ENCODE data around the gene LYPLAL1. TPM values are rescaled to one million over a fixed set of nuclear protein-coding genes. Genes with fewer than 3 reads are reported as not detected.
"Not testable (repeated sequence)": the region's sequence is repeated elsewhere in the genome, so short reads cannot be mapped to it uniquely, and the experiment has no call there.

LYPLAL1 gene
- total RNA-seq, 2 experiments from 2014 or later, result 11.6 to 17.8 TPM

DNA sequence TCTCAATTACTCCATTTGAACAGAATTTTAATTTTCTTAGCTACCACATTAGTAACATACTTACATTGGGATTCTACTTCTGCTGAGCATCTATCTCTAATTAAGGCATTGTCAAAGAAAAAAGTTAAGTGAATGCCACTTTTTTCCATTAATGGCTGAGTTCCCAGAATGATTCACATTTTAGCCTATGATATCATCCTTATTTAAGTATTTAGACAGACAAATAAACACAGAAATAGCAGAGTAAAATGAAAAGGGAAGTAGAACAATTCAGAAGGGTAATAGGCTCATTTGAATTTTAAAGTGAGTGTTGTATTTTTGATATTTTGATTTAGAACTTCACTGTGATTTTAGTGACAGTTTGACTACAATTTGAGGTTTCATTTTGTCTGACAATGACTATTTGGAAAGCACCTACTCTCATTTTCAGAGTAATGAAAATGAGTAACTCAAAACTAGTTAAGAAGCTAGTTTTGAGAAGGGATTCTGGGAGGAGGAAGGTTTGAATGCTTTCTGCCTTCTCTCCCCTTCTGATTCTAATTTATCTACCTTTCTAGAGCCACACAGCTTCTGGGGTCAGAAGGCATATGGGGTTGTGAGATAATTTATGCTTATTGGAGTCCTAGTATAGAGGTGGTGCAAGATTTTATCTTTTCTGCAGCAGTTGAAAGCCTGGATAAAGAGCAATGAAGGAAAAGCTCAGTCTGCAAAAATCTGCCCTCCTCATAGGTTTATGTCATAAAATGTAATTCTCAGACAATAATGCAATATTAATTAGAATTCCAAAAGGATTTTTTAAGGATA lies 15.5 kb downstream of the LYPLAL1 start:
- no peaks in the 10 kb centered on the region for H3K27me3 Mint-ChIP-seq (ENCODE audit: low read depth)
- H3K27ac Mint-ChIP-seq, result no peak overlapping the region
- ChIA-PET CTCF (interaction anchor here (0.6 to 1.1 kb wide), 5 partner anchors 9 to 472 kb away, joined by 3 read pairs; no protein-coding TSS in a partner anchor), POLR2A (interaction anchor here (2.9 kb wide), 1 partner anchor 15 kb away, joined by 31 read pairs; the partner anchor contains the start of gene LYPLAL1)
- peaks cover 7% of the 10 kb centered on the region for H3K36me3 Mint-ChIP-seq (ENCODE audit: low read depth)
- no peak overlapping the region for H3K4me3 Mint-ChIP-seq
- no peaks in the 10 kb centered on the region for H3K9me3 Mint-ChIP-seq (ENCODE audit: insufficient read depth)
- ATAC-seq (no peak), DNase-seq (no peak)
- H3K4me1 Mint-ChIP-seq (ENCODE audit: low read depth), result peaks cover 20% of the 10 kb centered on the region

GRCh38 chr1:219189952-219190351 lies 16.3 kb downstream of the LYPLAL1 start:
- Mint-ChIP-seq H3K36me3 (ENCODE audit: low read depth) (peaks cover 8% of the 10 kb centered on the region), H3K27me3 (ENCODE audit: low read depth) (no peaks in the 10 kb centered on the region), H3K27ac (no peak overlapping the region), H3K4me3 (no peak overlapping the region), H3K4me1 (ENCODE audit: low read depth) (peaks cover 14% of the 10 kb centered on the region), H3K9me3 (ENCODE audit: insufficient read depth) (no peaks in the 10 kb centered on the region)
- DNase-seq (no peak), ATAC-seq (no peak)
- ChIA-PET POLR2A (interaction anchor here (2.9 kb wide), 1 partner anchor 16 kb away, joined by 31 read pairs; the partner anchor contains the start of gene LYPLAL1), CTCF (interaction anchor here (0.6 to 0.8 kb wide), 2 partner anchors 8 to 14 kb away, joined by 3 read pairs; no protein-coding TSS in a partner anchor)

DNA sequence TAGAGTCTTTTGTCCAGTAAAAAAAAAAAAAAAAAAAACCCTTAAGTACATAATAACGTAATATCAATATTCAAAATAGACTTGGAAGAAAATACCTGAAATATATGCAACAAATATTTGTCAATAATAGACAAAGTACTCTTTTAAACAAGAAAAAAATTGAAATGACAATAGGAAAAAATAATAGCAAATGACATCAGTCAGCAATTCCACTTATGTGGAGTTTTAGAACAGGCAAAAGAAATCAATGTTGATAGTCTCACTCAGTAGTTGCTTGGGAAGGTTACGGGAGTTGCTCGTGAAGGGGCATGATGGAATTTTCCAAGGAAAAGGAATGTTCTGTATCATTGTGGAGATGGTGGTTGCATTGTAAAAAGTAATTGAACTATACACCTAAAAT lies 16.9 kb downstream of the LYPLAL1 start:
- peaks cover 11% of the 10 kb centered on the region for H3K36me3 Mint-ChIP-seq (ENCODE audit: low read depth)
- ATAC-seq (no peak), DNase-seq (no peak)
- H3K4me3 Mint-ChIP-seq, result no peak overlapping the region
- H3K4me1 Mint-ChIP-seq (ENCODE audit: low read depth), result peaks cover 12% of the 10 kb centered on the region
- ChIA-PET CTCF (no interaction called here), POLR2A (no interaction called here)
- H3K27me3 Mint-ChIP-seq (ENCODE audit: low read depth), result no peaks in the 10 kb centered on the region
- no peak overlapping the region for H3K27ac Mint-ChIP-seq
- no peaks in the 10 kb centered on the region for H3K9me3 Mint-ChIP-seq (ENCODE audit: insufficient read depth)

DNA sequence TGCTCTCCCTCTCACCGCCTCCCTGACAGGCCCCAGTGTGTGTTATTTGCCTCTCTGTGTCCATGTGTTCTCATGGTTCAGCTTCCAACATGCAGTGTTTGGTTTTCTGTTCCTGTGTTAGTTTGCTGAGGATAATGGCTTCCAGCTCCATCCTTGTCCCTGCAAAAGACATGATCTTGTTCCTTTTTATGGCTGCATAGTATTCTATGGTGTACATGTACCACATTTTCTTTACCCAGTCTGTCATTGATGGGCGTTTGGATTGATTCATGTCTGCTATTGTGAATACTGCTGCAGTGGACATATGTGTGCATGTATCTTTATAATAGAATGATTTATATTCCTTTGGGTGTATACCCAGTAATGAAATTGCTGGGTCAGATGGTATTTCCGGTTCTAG lies 22.2 kb downstream of the LYPLAL1 start:
- ATAC-seq; H3K27me3 Mint-ChIP-seq (ENCODE audit: low read depth); CTCF ChIA-PET; H3K27ac Mint-ChIP-seq; H3K9me3 Mint-ChIP-seq (ENCODE audit: insufficient read depth); H3K4me1 Mint-ChIP-seq (ENCODE audit: low read depth); H3K4me3 Mint-ChIP-seq; POLR2A ChIA-PET; DNase-seq: not testable (repeated sequence)
- H3K36me3 Mint-ChIP-seq (ENCODE audit: low read depth), result peaks cover 21% of the 10 kb centered on the region

GRCh38 chr1:219201656-219202055 lies 28.0 kb downstream of the LYPLAL1 start:
- Mint-ChIP-seq H3K9me3 (ENCODE audit: insufficient read depth) (no peaks in the 10 kb centered on the region), H3K27ac (no peak overlapping the region), H3K27me3 (ENCODE audit: low read depth) (no peaks in the 10 kb centered on the region), H3K4me1 (ENCODE audit: low read depth) (no peaks in the 10 kb centered on the region), H3K36me3 (ENCODE audit: low read depth) (peaks cover 7% of the 10 kb centered on the region), H3K4me3 (no peak overlapping the region)
- ATAC-seq (no peak), DNase-seq (no peak)
- ChIA-PET CTCF (no interaction called here), POLR2A (no interaction called here)

DNA sequence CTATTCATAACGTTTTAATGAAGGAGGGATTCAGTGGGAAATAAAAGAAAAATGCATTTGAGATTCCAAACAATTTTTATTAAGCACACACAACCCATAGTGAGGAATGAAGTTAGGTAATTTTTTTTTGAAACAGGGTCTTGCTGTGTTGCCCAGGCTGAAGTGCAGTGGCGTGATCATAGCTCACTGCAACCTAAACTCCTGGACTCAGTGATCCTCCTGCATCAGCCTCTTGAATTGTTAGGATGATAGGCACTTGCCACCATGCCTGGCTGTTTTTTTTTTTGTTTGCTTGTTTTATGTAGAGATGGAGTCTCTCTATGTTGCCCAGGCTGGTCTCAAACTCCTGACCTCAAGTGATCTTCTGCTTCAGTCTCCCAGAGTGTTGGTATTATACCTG lies 28.9 kb downstream of the LYPLAL1 start:
- Mint-ChIP-seq H3K27me3 (ENCODE audit: low read depth) (no peaks in the 10 kb centered on the region), H3K9me3 (ENCODE audit: insufficient read depth) (no peaks in the 10 kb centered on the region), H3K4me3 (no peak overlapping the region), H3K36me3 (ENCODE audit: low read depth) (peaks cover 4% of the 10 kb centered on the region), H3K4me1 (ENCODE audit: low read depth) (no peaks in the 10 kb centered on the region), H3K27ac (no peak overlapping the region)
- no peak for ATAC-seq
- ChIA-PET POLR2A (no interaction called here), CTCF (no interaction called here)
- DNase-seq, result no peak

GRCh38 chr1:219206350-219206749 lies 32.7 kb downstream of the LYPLAL1 start:
- H3K36me3 Mint-ChIP-seq (ENCODE audit: low read depth), result peaks cover 3% of the 10 kb centered on the region
- H3K4me1 Mint-ChIP-seq (ENCODE audit: low read depth), result no peaks in the 10 kb centered on the region
- H3K4me3 Mint-ChIP-seq, result no peak overlapping the region
- no peak overlapping the region for H3K27ac Mint-ChIP-seq
- CTCF ChIA-PET, result no interaction called here
- POLR2A ChIA-PET, result no interaction called here
- ATAC-seq (no peak), DNase-seq (no peak)
- H3K27me3 Mint-ChIP-seq (ENCODE audit: low read depth), result no peaks in the 10 kb centered on the region
- no peaks in the 10 kb centered on the region for H3K9me3 Mint-ChIP-seq (ENCODE audit: insufficient read depth)

DNA sequence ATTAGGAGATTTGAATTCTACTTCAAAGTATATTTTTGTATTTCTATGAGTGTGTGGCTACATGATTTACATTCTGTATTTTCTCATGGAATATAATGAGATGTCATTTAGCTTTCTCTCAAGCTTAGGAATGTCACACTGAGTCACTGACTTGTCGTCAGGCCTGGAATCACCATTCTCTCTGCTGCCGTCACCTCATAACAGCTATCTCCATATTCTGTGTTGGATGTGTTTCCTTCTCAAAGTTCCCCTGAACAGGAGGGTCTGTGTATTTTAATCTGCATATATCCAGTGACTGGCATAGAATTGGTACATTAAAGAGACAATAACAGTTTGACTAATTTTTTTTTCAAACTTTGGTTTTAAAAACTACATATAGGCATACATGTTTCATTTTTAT lies 35.9 kb downstream of the LYPLAL1 start:
- POLR2A ChIA-PET, result no interaction called here
- no peak overlapping the region for H3K27ac Mint-ChIP-seq
- DNase-seq, result no peak
- H3K9me3 Mint-ChIP-seq (ENCODE audit: insufficient read depth), result no peaks in the 10 kb centered on the region
- H3K36me3 Mint-ChIP-seq (ENCODE audit: low read depth), result peaks cover 7% of the 10 kb centered on the region
- no peaks in the 10 kb centered on the region for H3K4me1 Mint-ChIP-seq (ENCODE audit: low read depth)
- no peaks in the 10 kb centered on the region for H3K27me3 Mint-ChIP-seq (ENCODE audit: low read depth)
- H3K4me3 Mint-ChIP-seq, result no peak overlapping the region
- no peak for ATAC-seq
- CTCF ChIA-PET, result interaction anchor here (0.7 kb wide), 1 partner anchor 14 kb away, joined by 3 read pairs; no protein-coding TSS in a partner anchor

GRCh38 chr1:219210067-219210466 lies 36.4 kb downstream of the LYPLAL1 start:
- H3K27me3 Mint-ChIP-seq (ENCODE audit: low read depth), result no peaks in the 10 kb centered on the region
- no peak overlapping the region for H3K4me3 Mint-ChIP-seq
- ATAC-seq (no peak), DNase-seq (no peak)
- CTCF ChIA-PET, result interaction anchor here (0.7 to 0.8 kb wide), 2 partner anchors 14 to 22 kb away, joined by 3 read pairs; no protein-coding TSS in a partner anchor
- POLR2A ChIA-PET, result no interaction called here
- no peaks in the 10 kb centered on the region for H3K9me3 Mint-ChIP-seq (ENCODE audit: insufficient read depth)
- no peak overlapping the region for H3K27ac Mint-ChIP-seq
- no peaks in the 10 kb centered on the region for H3K4me1 Mint-ChIP-seq (ENCODE audit: low read depth)
- peaks cover 7% of the 10 kb centered on the region for H3K36me3 Mint-ChIP-seq (ENCODE audit: low read depth)

DNA sequence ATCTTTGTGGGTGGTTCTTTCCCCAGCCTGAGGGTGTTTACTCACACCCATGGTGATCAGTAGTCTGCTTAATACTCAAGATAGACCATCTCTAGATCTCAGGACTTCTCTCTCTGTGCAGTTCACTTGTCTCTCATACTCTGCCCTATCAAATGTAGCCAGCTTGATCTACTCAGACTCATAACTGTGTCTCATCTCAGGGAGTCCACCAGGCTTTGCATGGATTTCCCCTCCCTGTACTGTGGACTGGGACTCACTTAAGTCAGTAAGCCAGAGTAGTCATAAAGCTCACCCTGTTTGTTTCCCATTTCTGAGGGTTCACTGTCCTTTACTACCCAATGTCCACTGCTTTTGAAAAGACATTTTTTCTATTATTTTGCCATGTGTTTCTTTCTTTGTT lies 41.8 kb downstream of the LYPLAL1 start:
- DNase-seq, result no peak
- no peak for ATAC-seq
- ChIA-PET CTCF (no interaction called here), POLR2A (no interaction called here)
- peaks cover 8% of the 10 kb centered on the region for H3K36me3 Mint-ChIP-seq (ENCODE audit: low read depth)
- no peaks in the 10 kb centered on the region for H3K4me1 Mint-ChIP-seq (ENCODE audit: low read depth)
- H3K4me3 Mint-ChIP-seq, result no peak overlapping the region
- no peaks in the 10 kb centered on the region for H3K27me3 Mint-ChIP-seq (ENCODE audit: low read depth)
- no peaks in the 10 kb centered on the region for H3K9me3 Mint-ChIP-seq (ENCODE audit: insufficient read depth)
- no peak overlapping the region for H3K27ac Mint-ChIP-seq

DNA sequence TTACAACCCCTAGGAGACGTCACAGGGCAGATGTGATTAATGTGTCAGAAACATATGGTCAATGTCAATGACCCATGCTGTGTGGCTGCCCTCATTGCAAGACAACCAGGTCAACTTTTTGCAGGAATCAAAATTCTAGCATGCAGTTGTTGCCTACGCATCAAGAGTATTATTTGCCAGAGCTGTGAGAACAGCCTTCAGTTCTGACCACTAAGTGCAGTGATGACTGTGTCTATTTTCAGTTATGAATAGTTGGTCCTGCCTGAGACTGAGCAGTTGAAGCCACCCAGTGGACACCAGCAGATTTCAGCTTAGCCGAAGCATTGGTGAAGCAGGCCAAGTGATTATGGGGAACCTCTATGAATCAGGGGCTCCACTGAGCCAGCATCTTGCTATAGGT lies 47.3 kb downstream of the LYPLAL1 start:
- Mint-ChIP-seq H3K27me3 (ENCODE audit: low read depth) (no peaks in the 10 kb centered on the region), H3K4me1 (ENCODE audit: low read depth) (no peaks in the 10 kb centered on the region), H3K4me3 (no peak overlapping the region), H3K9me3 (ENCODE audit: insufficient read depth) (no peaks in the 10 kb centered on the region), H3K36me3 (ENCODE audit: low read depth) (no peaks in the 10 kb centered on the region), H3K27ac (no peak overlapping the region)
- POLR2A ChIA-PET, result no interaction called here
- CTCF ChIA-PET, result no interaction called here
- DNase-seq (no peak), ATAC-seq (no peak)

DNA sequence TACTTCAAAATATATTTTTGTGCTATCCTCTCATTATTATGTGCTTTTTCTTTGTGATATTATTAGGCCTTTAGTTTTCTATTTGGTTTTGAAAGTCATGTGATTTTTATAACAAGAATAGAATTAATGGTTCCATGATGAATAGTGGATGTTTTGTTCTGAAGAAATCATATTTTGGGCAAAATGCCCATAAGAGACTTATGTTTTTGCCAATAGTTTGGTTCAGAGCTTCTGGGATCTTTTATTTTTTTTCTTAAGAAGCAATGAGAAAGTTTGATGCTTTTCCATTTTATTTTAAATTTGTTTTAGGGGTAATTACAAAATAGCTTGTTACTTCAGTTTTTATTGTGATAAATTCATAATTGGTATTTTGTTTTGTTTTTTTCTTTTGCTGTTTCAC lies 49.8 kb downstream of the LYPLAL1 start:
- POLR2A ChIA-PET, result no interaction called here
- Mint-ChIP-seq H3K9me3 (ENCODE audit: insufficient read depth) (no peaks in the 10 kb centered on the region), H3K4me1 (ENCODE audit: low read depth) (no peaks in the 10 kb centered on the region), H3K36me3 (ENCODE audit: low read depth) (no peaks in the 10 kb centered on the region), H3K4me3 (no peak overlapping the region), H3K27ac (no peak overlapping the region), H3K27me3 (ENCODE audit: low read depth) (no peaks in the 10 kb centered on the region)
- DNase-seq, result no peak
- CTCF ChIA-PET, result interaction anchor here (0.7 kb wide), 1 partner anchor 14 kb away, joined by 3 read pairs; no protein-coding TSS in a partner anchor
- no peak for ATAC-seq
